ENCODE measurements around the gene RAB39A. TPM values are rescaled to one million over a fixed set of nuclear protein-coding genes. Genes with fewer than 3 reads are reported as not detected.

The RAB39A gene
- total RNA-seq, 1 donor from 2014 or later: 1.7 TPM

GRCh38 chr11:107988397-107989158 lies 60.3 kb downstream of the RAB39A start:
- H3K27ac ChIP-seq: no peak overlapping the region
- no peaks in the 10 kb centered on the region for H3K9me3 ChIP-seq
- intact Hi-C loops (cut with DNase I): no loop called here
- H3K4me3 ChIP-seq: no peak overlapping the region
- no peaks in the 10 kb centered on the region for H3K4me1 ChIP-seq
- no peaks in the 10 kb centered on the region for H3K27me3 ChIP-seq
- DNase-seq (ENCODE audit: extremely low spot score in 2 of 2): no peak
- TF ChIP-seq POLR2AphosphoS5 (IDR thresholded peaks at IDR 0.05; ENCODE audit: insufficient read depth in 1 of 2, low read depth in 1 of 2) (no peak), POLR2A (IDR thresholded peaks at IDR 0.05) (no peak), CTCF (IDR thresholded peaks at IDR 0.05) (no peak)
- no peaks in the 10 kb centered on the region for H3K36me3 ChIP-seq

DNA sequence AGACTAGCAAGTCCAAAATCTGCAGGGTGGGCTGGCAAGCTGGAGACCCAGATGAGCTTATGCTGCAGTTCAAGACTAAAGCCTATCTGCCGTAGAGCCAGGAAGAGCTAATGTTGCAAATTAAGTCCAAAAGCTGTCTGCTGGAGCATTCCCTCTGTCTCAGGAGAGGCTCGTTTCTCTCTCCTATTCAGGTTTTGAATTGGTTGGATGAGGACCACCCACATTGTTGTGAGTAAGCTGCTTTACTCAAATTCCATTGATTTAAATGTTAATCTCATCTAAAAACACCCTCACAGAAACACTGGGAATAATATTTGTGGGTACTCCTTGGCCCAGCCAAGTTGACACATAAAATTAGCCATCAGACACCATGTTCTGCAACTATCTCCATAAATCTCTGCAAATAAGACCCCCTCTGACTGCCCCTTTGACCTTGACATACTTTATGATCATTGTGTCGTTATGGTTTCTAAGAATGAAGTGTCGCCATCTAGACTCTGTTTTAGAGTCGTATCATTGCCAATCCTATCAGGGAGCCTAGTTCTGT lies 63.7 kb downstream of the RAB39A start:
- Histone ChIP-seq H3K36me3 (no peaks in the 10 kb centered on the region), H3K9me3 (no peaks in the 10 kb centered on the region), H3K27me3 (no peaks in the 10 kb centered on the region), H3K4me3 (no peak overlapping the region), H3K27ac (no peak overlapping the region), H3K4me1 (no peaks in the 10 kb centered on the region)
- TF ChIP-seq POLR2AphosphoS5 (IDR thresholded peaks at IDR 0.05; ENCODE audit: insufficient read depth in 1 of 2, low read depth in 1 of 2): no peak
- no peak for TF ChIP-seq CTCF (IDR thresholded peaks at IDR 0.05)
- TF ChIP-seq POLR2A (IDR thresholded peaks at IDR 0.05): no peak
- no peak for DNase-seq (ENCODE audit: extremely low spot score in 2 of 2)
- intact Hi-C loops (cut with DNase I): no loop called here

- Histone ChIP-seq H3K27ac (no peak overlapping the region), H3K4me1 (no peaks in the 10 kb centered on the region), H3K36me3 (no peaks in the 10 kb centered on the region), H3K4me3 (no peak overlapping the region), H3K27me3 (no peaks in the 10 kb centered on the region), H3K9me3 (no peaks in the 10 kb centered on the region)
- intact Hi-C loops (cut with DNase I): no loop called here
- TF ChIP-seq POLR2A (IDR thresholded peaks at IDR 0.05): no peak
- no peak for TF ChIP-seq CTCF (IDR thresholded peaks at IDR 0.05)
- TF ChIP-seq POLR2AphosphoS5 (IDR thresholded peaks at IDR 0.05; ENCODE audit: insufficient read depth in 1 of 2, low read depth in 1 of 2): no peak
- no peak for DNase-seq (ENCODE audit: extremely low spot score in 2 of 2)
Observed at GRCh38 chr11:107996006-107996776, 67.9 kb downstream of the RAB39A start.

DNA sequence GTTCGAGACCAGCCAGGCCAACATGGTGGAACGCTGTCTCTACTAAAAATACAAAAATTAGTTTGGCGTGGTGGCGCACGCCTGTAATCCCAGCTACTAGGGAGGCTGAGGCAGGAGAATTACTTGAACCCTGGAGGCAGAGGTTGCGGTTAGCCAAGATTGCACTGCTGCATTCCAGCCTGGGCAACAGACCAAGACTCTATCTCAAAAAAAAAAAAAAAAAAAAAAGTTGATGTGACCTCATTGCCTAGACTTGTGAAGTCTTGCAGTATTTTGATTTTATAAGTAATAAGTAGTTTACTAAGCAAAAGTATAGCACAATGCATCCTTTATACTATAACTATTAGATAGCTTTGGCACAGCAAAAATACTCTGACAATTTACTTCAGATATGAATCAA lies 70.5 kb downstream of the RAB39A start:
- H3K27me3 ChIP-seq: no peaks in the 10 kb centered on the region
- TF ChIP-seq POLR2AphosphoS5 (IDR thresholded peaks at IDR 0.05; ENCODE audit: insufficient read depth in 1 of 2, low read depth in 1 of 2) (no peak), CTCF (IDR thresholded peaks at IDR 0.05) (no peak), POLR2A (IDR thresholded peaks at IDR 0.05) (no peak)
- no peaks in the 10 kb centered on the region for H3K36me3 ChIP-seq
- H3K4me1 ChIP-seq: no peaks in the 10 kb centered on the region
- DNase-seq (ENCODE audit: extremely low spot score in 2 of 2): no peak
- H3K27ac ChIP-seq: no peak overlapping the region
- intact Hi-C loops (cut with DNase I): no loop called here
- H3K4me3 ChIP-seq: no peak overlapping the region
- no peaks in the 10 kb centered on the region for H3K9me3 ChIP-seq
